DMS 273 (cell line): Measurements from ENCODE around the gene SIRT6.
"Not testable (repeated sequence)": the region's sequence is repeated elsewhere in the genome, so short reads cannot be mapped to it uniquely, and the experiment has no call there.

Experiments
- DNase-seq: peaks from one replicate; lab custom pipeline; 2025; ENCODE audit not compliant: unreplicated experiment; lab: John Stamatoyannopoulos, UW

Gene SIRT6

DNA sequence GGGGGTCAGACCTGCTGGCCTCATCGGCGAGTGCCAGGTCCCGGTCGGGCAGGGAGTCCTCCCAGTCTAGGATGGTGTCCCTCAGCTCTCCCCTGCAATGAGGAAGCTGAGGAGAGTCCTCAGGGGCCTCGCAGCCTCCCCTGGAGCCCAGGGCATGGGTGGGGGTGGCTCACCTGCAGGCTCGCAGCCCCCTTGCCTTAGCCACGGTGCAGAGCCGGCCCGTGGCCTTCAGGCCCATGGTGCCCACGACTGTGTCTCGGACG, 6.8 kb downstream of the SIRT6 start:
- no peak for DNase-seq

DNA sequence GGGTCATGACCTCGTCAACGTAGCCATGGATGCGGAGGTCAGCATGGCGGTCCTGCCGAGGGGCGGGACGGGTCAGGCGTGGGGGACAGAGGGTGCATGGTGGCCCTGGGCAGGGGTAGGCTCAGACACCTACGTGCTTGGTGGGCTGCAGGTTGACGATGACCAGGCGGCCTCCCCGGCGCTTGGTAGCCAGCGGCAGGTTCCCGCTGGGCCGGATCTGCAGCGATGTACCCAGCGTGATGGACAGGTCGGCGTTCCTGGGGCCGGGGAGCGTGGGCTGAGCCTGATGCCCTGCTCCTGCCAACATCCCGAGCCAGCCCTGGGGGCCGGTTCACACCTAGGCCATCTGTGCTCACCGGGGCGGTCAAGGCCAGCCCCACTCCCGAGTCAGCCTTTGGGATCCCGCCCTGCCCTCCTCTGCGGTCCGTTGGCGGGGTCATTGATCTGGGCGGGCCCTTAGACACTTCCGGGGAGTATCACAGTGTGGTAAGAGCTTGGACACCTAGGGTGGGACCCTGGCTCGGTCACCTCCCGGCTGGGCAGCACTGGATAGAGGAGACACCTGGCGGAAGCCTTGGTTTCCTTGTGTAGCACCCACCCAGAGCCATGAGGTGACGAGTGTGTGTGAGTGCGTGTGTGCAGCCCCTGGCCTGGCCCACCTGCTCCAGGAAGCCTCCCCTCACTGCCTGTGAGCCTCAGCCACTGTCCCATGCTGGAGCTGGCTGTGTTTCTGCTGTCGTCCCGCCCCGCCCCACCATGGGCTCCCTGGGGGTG, 7.3 kb downstream of the SIRT6 start:
- no peak for DNase-seq

DNA sequence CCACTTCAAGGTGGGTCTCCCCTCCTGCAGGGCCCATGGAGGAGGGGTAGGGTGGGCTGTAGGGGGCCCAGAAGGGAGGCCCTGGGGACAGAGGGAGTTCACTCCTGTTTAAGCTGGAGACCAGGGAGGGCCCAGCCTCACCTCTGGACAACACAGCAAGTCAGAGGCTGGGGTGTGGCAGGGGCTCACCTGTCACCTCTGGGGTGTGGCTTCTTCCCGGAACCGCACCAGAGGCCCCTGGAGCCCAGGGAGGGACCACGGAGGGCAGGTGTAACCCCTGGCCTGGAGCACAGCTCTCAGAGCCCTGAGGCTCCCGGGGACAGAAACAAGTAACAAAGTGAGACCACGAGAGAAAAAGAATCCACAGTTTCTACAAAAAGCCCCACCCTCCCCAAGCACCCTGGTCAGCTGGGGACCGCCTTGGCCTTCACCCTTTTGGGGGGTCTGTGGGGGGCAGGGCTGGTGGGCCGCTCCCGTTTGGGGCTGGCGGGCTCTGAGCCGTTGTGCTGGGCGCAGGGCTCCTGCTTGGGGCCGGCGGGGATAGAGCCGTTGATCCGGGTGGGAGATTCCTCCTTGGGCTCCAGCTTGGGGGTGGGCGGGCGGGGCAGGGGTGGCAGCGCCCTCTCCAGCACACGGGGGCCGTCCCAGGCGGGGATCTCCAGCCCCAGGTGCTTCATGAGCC, 8.0 kb downstream of the SIRT6 start:
- no peak for DNase-seq

DNA sequence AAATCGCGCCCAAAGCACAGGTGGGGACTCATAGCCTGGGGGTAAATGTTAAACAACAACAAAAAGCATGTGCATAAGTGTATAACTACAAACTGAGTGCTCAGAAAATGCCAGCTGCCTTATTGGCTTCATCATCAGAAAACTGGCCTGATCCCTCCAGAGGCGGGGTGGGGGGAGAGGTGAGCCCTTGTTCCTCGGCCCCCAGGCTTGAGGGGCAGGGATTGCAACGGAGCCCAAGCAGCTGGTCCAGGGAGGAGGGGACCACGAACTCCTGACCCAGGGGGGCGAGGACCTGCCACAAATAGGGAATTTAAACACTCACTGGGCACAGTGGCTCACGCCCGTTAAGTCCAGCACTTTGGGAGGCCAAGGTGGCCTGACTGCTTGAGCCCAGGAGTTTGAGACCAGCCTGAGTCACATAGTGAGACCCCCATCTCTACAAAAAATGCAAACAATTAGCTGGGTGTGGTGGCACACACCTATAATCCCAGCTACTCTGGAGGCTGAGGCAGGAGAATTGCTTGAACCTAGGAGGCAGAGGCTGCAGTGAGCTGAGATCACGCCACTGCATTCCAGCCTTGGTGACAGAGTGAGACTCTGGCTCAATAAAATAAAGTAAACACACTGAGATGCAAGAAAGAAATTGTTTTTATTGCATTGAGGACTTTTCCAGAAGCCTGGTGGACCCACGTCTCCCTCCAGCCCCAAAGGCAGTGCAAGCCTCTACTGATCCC, 8.7 kb downstream of the SIRT6 start:
- DNase-seq = no peak

DNA sequence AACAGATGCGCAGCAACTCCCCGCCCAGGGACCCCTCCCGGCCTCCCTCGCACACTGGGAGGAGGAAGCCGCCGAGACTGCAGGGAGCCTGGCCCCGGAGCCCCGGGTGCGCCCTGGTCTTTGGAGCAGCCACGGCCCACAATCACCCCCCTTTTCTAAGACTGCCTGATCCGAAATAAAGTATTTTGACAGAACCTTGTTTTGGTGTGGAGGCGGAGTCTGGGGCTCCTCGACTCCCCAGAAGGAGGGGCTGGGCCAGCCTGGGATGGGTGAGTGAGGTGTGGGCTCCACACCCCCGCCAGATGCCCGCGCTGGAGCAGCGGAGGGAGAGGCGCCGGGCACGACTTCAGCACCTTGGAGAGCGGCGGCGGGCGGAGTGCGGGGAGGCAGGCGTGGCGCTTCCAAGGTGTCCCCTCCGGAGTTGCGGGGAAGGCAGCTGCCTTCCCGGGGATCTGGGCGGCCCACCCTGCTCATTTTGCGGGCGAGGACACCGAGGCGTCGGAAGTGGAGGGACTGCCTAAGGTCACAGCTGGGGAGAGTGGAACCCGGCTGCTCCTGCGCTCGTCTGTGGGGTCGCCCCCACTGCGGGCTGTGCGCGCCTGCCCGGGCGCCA, 9.4 kb downstream of the SIRT6 start:
- DNase-seq = peak; percentile 88

DNA sequence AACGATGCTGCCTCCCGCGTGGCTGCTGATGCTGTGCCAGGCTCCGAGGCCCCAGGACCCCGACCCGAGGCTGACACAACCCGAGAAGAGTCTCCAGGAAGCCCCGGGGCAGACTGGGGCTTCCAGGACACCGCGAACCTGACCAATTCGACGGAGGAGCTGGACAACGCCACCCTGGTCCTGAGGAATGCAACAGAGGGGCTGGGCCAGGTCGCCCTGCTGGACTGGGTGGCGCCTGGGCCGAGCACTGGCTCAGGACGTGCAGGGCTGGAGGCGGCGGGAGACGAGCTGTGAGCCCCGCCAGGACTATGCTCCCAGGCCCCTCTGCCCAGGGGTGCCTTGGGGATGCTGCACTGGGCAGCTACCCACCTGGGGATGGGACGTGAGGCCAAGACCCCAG, 10.7 kb downstream of the SIRT6 start:
- DNase-seq = no peak

DNA sequence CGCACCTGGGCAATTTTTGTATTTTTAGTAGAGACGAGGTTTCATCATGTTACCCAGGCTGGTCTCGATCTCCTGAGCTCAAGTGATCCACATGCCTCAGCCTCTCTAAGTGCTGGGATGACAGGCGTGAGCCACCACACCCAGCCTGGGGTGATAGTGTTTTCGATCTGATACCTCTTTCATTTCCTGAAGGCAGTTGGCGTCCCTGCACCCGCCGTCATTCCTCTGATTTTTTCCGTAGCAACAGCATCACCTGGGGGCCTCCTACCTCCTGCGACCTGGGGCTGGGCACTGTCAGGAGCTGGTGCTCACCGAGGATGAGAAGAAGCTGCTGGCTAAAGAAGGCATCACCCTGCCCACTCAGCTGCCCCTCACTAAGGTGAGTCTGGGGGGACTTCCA, 18.1 kb downstream of the SIRT6 start:
- DNase-seq = no peak

DNA sequence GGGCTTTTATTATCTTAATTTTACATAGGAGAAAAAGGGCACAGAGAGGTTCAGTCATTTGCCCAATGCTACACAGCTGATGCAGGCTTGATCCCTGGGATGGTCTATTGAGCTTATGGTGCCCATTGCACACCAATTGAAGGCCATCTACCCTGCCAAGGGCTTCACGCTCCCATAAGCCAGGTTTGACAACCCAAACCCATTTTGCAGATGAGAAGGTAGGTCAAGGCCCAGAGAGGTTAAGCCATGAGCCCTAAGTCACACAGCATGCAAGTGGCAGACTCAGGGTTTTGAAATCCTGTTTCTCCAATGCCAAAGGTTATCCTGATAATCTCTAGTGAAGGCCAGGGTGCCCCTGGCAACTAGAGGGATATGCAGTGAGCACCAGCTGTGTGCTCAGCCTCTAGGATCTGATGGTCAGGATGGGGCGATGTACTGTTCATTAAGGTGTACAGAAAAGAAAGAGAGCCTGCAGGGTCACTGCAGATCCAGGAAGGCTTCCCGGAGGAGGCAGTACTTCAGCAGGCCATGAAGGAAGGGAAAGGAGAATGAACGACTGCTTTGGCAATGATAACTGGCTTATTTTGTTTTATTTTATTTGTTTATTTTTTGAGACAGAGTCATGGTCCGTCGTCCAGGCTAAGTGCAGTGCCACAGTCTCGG, 20.8 kb downstream of the SIRT6 start:
- no peak for DNase-seq

DNA sequence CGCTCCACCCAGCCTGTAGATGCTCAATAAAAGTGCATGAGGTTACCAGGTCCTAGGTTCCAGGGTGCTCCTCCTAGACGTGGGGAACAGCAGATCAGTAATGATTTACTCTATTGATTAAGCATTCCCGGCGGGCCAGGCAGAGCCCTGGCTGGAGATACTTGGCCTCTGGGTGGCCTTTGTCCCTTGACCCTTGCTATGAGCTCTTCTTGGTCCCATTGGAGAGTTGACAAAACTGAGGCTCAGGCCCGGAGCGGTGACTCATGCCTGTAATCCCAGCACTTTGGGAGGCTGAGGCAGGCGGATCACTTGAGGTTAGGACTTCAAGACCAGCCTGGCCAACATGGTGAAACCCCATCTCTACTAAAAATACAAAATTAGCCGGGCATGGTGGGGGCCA, 24.4 kb downstream of the SIRT6 start:
- DNase-seq = not testable (repeated sequence)

DNA sequence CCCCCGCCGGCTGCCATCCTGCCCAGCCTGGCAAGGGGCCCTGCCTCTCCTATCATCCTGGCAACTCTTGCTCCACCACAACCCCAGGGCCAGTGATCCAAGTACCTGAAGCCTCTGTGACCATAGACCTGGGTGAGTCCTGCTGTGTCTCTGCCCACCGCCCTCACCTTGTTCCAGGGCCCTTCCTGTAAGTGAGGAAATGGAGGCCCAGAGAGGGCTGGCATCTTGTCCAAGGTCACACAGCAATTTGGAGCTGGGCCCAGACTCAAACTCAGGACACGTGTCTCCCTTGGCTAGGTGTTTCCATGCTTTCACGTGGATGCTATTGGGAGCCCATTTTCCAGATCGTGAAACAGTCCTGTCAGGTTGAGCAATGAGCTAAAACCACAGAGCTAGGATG, 25.2 kb downstream of the SIRT6 start:
- no peak for DNase-seq

DNA sequence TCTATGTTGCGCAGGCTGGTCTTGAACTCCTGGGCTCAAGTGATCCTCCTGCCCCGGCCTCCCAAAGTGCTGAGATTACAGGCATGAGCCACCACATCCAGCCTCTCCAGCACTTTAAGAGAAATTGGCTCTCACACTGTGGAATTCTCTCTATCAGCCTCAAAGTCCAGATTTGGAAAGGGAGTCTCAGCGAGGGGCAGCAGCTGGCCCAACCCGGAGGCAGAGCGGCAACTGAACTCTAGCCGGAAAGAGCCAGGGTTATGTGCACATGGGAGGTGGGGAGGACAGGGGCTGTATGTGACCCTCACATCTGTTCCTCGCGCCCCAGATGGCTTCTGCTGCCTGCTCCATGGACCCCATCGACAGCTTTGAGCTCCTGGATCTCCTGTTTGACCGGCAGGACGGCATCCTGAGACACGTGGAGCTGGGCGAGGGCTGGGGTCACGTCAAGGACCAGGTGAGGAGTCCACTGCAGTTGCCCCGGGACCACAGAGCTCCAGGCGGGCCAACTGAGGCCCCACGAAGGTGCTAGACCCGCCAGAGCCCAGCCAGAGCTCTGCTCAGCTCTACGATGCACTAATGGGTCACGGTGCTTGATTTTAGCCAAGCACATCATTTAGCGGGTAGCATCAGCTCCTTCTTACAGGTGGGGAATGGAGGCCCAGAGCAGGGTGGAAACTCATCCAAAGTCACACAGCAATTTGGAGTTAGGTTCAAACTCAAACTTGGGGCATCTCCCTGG, 27.6 kb downstream of the SIRT6 start:
- peak; percentile 50 for DNase-seq

DNA sequence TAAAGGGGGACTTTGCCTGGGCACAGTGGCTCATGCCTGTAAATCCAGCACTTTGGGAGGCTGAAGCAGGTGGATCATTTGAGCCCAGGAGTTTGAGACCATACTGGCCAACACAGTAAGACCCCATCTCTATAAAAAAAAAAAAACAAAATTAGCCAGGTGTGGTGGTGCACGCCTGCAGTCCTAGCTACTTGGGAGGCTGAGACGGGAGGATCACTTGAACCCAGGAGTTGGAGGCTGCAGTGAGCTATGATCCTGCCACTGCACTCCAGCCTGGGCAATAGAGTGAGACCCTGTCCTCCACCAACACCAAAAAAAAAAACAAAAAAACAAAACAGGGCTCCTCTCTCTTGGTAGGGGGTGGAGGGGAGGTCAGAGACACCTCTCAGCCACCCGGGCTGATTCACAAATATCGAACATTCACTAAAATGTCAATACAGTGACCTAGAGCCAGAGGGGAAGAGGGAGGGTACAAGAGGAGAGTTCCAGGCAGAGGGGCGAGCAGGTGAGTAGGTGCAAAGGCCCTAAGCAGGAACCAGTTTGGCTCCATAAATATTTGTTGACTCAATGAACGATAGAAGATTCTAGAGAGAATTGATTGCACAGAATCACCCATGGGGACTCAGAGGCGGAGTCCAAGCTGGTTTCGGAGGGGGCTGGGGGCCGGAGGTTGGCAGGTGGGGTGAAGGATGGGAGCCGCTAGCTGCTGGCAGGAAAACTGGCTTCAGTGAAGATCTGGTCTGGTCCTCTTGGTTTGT, 29.9 kb downstream of the SIRT6 start:
- no peak for DNase-seq

DNA sequence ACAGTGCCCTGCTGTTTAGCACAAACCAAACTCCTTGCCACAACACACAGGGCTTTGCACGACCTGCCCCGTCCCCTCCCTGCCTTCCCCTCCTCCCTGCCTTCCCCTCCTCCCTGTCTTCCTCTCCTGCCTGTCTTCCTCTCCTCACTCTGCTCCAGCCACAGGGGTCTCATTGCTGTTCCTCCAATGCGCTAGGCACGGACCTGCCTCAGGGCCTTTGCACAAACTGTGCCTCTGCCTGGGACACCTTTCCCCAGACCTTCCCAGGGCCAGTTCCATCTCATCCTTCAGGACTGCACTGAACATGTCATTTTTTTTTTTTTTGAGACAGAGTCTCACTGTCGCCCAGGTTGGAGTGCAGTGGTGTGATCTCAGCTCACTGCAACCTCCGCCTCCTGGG, 30.7 kb downstream of the SIRT6 start:
- no peak for DNase-seq

DNA sequence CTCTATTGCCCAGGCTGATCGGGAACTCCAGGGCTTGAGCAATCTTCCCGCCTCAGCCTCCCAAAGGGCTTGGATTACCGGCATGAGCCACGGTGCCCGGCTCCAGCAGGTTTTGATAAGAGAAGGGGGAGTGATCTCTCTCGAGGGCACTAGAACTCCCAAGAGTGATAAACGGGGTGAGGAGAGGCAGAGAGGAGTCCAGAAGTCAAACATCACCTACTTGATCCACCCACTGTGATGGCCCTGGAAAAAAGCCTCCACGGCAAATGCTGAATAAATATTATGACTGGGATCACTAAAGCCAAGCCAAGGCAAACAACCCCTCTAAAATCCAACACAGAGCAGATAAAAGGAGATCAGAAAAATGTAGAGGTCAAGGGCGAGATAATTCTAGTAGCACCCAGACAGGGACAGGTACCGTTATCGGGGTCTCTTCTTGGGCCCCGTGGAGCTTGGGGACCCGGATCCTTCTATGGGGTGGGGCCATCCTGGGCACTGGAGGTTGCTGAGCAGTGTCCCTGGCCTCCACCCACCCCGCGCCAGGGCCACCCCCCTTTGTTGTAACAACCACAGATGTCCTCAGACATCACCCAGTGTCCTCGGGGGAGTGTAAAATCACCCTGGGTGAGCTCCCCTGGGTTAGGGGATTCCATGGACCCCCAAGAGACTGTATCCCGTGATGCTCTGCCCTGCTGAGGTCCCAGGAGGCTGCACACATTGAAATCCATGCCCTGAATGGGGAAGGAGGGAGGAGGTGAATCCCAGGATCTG, 32.7 kb downstream of the SIRT6 start:
- DNase-seq = no peak

DNA sequence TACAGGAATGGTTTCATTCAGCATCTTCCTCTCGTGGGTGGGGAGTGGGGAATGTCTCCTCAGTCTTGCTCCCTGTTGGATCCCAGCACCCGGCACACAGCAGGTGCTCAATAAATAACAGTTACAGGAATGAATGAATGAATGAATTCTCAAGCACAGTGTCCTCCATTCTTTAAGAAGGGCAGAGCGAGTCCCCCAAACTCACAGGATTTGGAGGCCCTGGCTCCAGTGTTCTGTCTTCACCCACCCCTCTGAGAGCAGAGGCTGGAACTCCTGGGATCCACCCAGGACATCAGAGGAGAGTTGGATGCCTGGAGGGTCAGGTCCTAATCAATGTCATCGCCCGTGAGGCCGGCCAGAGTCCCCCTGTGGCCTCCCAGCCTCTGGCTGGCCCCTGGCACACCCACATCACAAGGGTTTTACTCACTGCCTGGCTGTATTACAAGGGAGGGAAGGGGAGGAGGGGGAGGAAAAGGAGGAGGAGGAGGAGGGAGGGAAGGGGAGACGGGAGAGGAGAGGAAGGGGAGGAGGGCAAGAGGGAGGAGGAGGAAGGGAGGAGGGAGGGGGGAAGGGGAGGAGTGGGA, 37.6 kb downstream of the SIRT6 start:
- DNase-seq = no peak

DNA sequence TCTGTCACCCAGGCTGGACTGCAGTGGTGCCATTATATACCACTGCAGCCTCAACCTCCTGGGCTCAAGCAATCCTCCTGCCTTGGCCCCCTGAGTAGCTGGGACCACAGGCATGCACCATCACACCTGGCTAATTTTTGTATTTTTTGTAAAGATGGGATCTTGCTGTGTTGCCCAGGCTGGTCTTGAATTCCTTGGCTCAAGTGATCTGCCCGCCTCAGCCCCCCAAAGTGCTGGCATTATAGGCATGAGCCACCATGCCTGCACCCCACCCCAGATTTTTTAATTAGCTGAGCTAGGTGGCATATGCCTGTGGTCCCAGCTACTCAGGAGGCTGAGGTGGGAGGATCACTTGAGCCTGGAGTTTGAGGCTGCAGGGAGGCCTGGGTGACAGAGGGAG, 39.4 kb downstream of the SIRT6 start:
- not testable (repeated sequence) for DNase-seq

DNA sequence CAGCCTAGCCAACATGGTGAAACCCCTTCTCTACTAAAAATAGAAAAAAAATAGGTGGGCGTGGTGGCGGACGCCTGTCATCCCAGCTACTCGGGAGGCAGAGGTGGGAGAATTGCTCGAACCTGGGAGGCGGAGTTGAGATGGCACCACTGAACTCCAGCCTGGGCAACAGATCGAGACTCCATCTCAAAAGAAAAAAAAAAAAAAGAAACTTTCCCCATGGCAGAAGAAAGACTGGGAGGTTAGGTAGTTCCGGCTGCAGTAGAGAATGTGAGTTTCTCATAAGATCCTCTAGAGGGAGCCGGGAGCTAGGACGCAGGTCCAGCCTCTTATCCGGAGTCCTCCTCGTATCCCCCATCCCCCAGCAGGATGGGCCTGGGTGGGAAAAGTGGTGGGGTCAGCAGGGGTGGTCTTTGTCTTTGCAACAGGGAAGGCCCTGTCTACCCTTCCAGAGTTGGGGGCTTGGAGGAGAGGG, 42.1 kb downstream of the SIRT6 start:
- DNase-seq = peak; percentile 82

DNA sequence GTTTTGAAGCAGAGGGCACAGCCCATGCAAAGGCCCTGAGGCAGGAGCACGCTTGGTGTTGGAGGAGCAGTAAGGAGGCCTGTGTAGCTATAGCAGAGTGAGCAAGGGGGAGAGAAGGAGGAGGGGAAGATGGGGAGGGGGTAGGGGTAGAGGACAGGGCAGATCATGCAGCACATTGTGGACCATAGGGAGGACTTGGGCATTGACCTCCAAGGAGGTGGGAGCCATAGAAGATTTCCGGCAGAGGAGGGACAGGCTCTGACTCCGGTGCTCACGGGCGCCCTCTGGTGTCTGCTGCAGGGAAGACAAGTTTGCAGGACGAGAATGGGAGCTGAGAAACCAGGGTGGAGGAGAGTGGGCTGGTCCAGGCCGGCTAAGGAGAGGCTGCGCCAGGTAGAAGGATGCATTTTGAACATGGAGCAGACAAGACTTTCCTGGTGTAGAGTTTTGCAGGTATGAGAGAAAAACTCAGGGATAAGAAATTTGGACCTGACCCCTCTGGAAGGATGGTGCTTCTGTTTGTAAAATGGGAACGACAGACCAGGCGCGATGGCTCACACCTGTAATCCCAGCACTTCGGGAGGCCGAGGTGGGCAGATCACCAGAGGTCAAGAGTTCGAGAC, 42.6 kb downstream of the SIRT6 start:
- DNase-seq = peak; percentile 83
